ENCODE results near the gene TPRA1. TPM values are rescaled to one million over a fixed set of nuclear protein-coding genes. Genes with fewer than 3 reads are reported as not detected.

The TPRA1 gene
- total RNA-seq, 1 experiment from 2014 or later: 20.0 TPM

GRCh38 chr3:127546554-127546953 is 44.0 kb downstream of the TPRA1 start:
- Mint-ChIP-seq H3K36me3 (ENCODE audit: insufficient read depth in 1 of 3, low read depth in 3 of 3) (no peaks in the 10 kb centered on the region), H3K9me3 (no peaks in the 10 kb centered on the region; a peak in 1 of 5 replicates), H3K4me3 (peak overlapping the region; percentile 61 to 79), H3K4me1 (peaks cover 13 to 23% of the 10 kb centered on the region in 2 experiments), H3K27ac (no peak overlapping the region), H3K27me3 (ENCODE audit: low read depth) (peaks cover 25% of the 10 kb centered on the region)
- Histone ChIP-seq H3K23me2 (ENCODE audit: insufficient read length, low read depth, low read length, poor library complexity, severe bottlenecking) (peaks cover 6% of the 10 kb centered on the region), H3T11ph (ENCODE audit: low read length) (no peak overlapping the region), H3K9me3 (ENCODE audit: control insufficient read depth, low read depth, low read length) (no peaks in the 10 kb centered on the region), H2BK120ac (ENCODE audit: low read depth, low read length, poor library complexity, severe bottlenecking) (no peak overlapping the region), H2BK12ac (ENCODE audit: insufficient read length, low read depth, low read length) (no peak overlapping the region), H3K4me2 (ENCODE audit: insufficient read depth, insufficient read length, low read length) (peak overlapping the region; percentile 79), H4K5ac (ENCODE audit: insufficient read length, low read depth, low read length) (no peak overlapping the region), H3K4ac (ENCODE audit: low read depth, low read length) (no peak overlapping the region), H3K18ac (ENCODE audit: insufficient read length, low read depth, low read length) (no peak overlapping the region), H4K91ac (ENCODE audit: insufficient read length, low read depth, low read length) (no peak overlapping the region), H3K27ac (ENCODE audit: insufficient read length, low read depth, low read length) (no peak overlapping the region), H2AFZ (ENCODE audit: low read length) (no peak overlapping the region), H2BK20ac (ENCODE audit: low read depth, low read length, poor library complexity, severe bottlenecking) (no peak overlapping the region), H3K79me2 (ENCODE audit: insufficient read depth, low read length) (no peaks in the 10 kb centered on the region), H2AK5ac (ENCODE audit: insufficient read length, low read length) (no peak overlapping the region), H3K27me3 (ENCODE audit: insufficient read depth, low read length) (no peaks in the 10 kb centered on the region), H3K4me1 (ENCODE audit: insufficient read depth, low read length) (no peaks in the 10 kb centered on the region), H3K79me1 (ENCODE audit: insufficient read depth, low read depth, low read length, poor library complexity, severe bottlenecking) (no peaks in the 10 kb centered on the region), H4K8ac (replicated peaks; ENCODE audit: insufficient read length, low read depth, low read length) (no peak overlapping the region), H2BK15ac (ENCODE audit: low read depth, low read length) (no peak overlapping the region), H3K23ac (ENCODE audit: insufficient read length, low read depth, low read length) (no peak overlapping the region), H4K20me1 (ENCODE audit: control insufficient read depth, insufficient read depth, insufficient read length) (no peaks in the 10 kb centered on the region), H2BK5ac (ENCODE audit: insufficient read length, low read length) (no peak overlapping the region), H3K9ac (ENCODE audit: extremely low read depth, insufficient read length, low read length) (no peak overlapping the region), H3K14ac (ENCODE audit: insufficient read depth, low read length) (no peak overlapping the region), H3K56ac (ENCODE audit: insufficient read length, low read depth, low read length) (no peak overlapping the region)
- no CpG with 5 or more reads among the region's 6 CpGs for WGBS (ENCODE audit: extremely low coverage, insufficient read length, low lambda C conversion rate)
- DNase-seq: no peak
- TF ChIP-seq CTCF (conservative IDR thresholded peaks at IDR 0.05): no peak

Measured in H9 (cell line).